Measurements from ENCODE around the gene STAMBP.
"Not testable (repeated sequence)": the region's sequence is repeated elsewhere in the genome, so short reads cannot be mapped to it uniquely, and the experiment has no call there.

STAMBP gene

GRCh38 chr2:73837847-73838585 is 9.3 kb downstream of the STAMBP start:
- DNase-seq (ENCODE audit: low read depth) = no peak

- no peak for DNase-seq (ENCODE audit: low read depth)
Measured at GRCh38 chr2:73838889-73839534, 10.3 kb downstream of the STAMBP start.

GRCh38 chr2:73839653-73840411 is 11.1 kb downstream of the STAMBP start:
- DNase-seq (ENCODE audit: low read depth) = no peak

GRCh38 chr2:73841912-73842738 is 13.4 kb downstream of the STAMBP start:
- DNase-seq (ENCODE audit: low read depth) = no peak

- no peak for DNase-seq (ENCODE audit: low read depth)
Measured at GRCh38 chr2:73842739-73843019, 13.9 kb downstream of the STAMBP start.

- no peak for DNase-seq (ENCODE audit: low read depth)
Measured at GRCh38 chr2:73844087-73844486, 15.3 kb downstream of the STAMBP start.

- DNase-seq (ENCODE audit: low read depth) = no peak
Measured at GRCh38 chr2:73850009-73850408, 21.2 kb downstream of the STAMBP start.

- DNase-seq (ENCODE audit: low read depth) = no peak
Measured at GRCh38 chr2:73851274-73851673, 22.5 kb downstream of the STAMBP start.

GRCh38 chr2:73852020-73852419 is 23.3 kb downstream of the STAMBP start:
- no peak for DNase-seq (ENCODE audit: low read depth)

GRCh38 chr2:73855526-73855925 is 26.8 kb downstream of the STAMBP start:
- no peak for DNase-seq (ENCODE audit: low read depth)

GRCh38 chr2:73856214-73856613 is 27.5 kb downstream of the STAMBP start:
- DNase-seq (ENCODE audit: low read depth) = no peak

- no peak for DNase-seq (ENCODE audit: low read depth)
Measured at GRCh38 chr2:73859721-73860586, 31.2 kb downstream of the STAMBP start.

- no peak for DNase-seq (ENCODE audit: low read depth)
Measured at GRCh38 chr2:73862987-73863386, 34.2 kb downstream of the STAMBP start.

- DNase-seq (ENCODE audit: low read depth) = no peak
Measured at GRCh38 chr2:73868204-73868978, 39.6 kb downstream of the STAMBP start.

- DNase-seq (ENCODE audit: low read depth) = no peak
Measured at GRCh38 chr2:73870084-73870483, 41.3 kb downstream of the STAMBP start.

- no peak for DNase-seq (ENCODE audit: low read depth)
Measured at GRCh38 chr2:73877071-73877802, 48.5 kb downstream of the STAMBP start.

GRCh38 chr2:73877984-73878383 is 49.2 kb downstream of the STAMBP start:
- DNase-seq (ENCODE audit: low read depth) = not testable (repeated sequence)

- no peak for DNase-seq (ENCODE audit: low read depth)
Measured at GRCh38 chr2:73885406-73885805, 56.6 kb downstream of the STAMBP start.

- no peak for DNase-seq (ENCODE audit: low read depth)
Measured at GRCh38 chr2:73886357-73886756, 57.6 kb downstream of the STAMBP start.

Measured in activated T-helper 1 cell treated with Interleukin-2 at 50 U/mL for 16 hours (primary cell).